ENCODE data around the gene LIN28A.

The LIN28A gene

GRCh38 chr1:26388791-26389445 lies 21.7 kb upstream of the LIN28A start:
- DNase-seq: no peak

GRCh38 chr1:26389604-26390247 lies 20.9 kb upstream of the LIN28A start:
- DNase-seq: no peak

GRCh38 chr1:26391450-26391849 lies 19.2 kb upstream of the LIN28A start:
- DNase-seq: peak in 1 of 2 experiments; percentile 7

DNA sequence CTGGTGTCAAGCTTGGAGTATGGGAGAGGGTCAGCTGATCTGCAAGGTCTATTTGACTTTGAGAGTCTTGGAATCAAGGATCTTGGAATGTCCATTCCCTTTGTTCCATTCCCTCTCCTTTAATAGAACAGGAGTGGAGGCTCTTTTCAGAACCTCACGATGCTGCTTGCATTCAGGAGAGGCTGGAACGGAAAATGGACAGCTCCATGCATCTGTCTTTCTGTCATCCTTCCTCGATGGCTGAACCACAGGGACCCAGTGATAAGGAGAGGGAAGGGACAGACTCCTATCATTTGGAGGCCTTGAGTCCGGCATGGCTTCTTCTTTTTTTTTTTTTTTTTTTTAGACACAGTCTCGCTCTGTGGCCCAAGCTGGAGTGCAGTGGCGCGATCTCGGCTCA lies 14.9 kb upstream of the LIN28A start:
- DNase-seq: no peak

DNA sequence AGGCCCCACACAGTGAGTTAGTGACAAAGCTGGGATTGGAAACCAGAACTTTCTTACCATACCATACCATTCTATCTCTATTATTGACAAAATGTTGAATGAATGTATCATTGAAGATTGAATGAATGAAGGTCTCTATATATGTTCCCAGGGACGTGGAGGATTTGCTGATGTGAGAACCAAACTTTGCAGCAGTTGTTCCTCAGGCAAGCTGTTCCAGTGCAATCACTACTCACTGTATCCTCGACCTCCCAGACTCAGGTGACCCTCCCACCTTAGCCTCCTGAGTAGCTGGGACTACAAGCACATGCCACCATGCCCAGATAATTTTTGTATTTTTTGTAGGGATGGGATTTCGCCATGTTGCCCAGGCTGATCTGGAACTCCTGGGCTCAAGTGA lies 11.6 kb upstream of the LIN28A start:
- DNase-seq: no peak

- DNase-seq: no peak
These were observed 8.7 kb upstream of the LIN28A start for GRCh38 chr1:26401891-26402290.

GRCh38 chr1:26403656-26404055 lies 7.0 kb upstream of the LIN28A start:
- DNase-seq: no peak

- no peak for DNase-seq
These were observed 6.0 kb upstream of the LIN28A start for GRCh38 chr1:26404641-26405040.

- peak in 1 of 2 experiments; percentile 15 for DNase-seq
These were observed 5.2 kb upstream of the LIN28A start for GRCh38 chr1:26405281-26405915.

DNA sequence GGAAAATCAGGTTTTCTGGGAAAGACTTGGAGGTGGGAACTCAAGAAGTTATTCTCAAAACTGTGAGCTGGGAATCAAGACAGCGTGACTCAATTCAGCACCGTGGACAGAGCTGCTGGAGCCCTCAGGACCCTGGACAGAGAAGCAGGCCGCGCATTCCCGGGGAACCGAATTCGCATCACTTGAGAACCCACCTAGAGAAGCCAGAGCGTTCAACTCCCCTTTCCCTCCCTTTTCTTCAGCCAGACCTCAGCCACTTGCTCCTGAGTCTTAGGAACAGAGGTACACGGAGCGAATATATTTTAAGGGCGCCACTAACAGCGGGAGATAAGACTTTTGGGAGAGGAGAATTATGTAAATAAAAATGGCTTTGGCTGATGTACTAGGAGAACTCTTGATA lies 2.0 kb upstream of the LIN28A start:
- no peak for DNase-seq

GRCh38 chr1:26409191-26409807 lies 1.3 kb upstream of the LIN28A start:
- no peak for DNase-seq

DNA sequence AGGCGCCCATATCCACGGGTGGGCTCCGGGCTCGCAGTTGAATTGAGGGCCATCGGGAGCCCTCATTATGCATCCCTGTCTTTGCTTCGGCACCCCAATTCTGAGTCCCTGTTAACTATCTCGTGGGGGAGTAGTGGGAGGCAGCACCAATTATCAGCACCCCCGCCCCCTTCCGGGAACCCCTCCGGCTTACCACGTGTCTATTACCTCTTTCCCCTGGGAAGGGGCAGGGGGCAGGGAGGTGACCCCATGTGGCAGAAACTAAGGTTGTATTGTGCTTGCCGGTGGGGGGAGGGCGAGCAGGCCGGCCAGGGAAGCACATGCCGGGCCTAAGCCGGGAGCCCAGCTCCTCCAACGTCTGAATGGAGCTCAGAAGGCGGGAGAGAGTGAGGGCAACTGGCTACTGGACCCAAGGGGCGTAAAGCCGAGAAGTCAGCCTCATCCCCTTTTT lies 1.0 kb downstream of the LIN28A start:
- no peak for DNase-seq

DNA sequence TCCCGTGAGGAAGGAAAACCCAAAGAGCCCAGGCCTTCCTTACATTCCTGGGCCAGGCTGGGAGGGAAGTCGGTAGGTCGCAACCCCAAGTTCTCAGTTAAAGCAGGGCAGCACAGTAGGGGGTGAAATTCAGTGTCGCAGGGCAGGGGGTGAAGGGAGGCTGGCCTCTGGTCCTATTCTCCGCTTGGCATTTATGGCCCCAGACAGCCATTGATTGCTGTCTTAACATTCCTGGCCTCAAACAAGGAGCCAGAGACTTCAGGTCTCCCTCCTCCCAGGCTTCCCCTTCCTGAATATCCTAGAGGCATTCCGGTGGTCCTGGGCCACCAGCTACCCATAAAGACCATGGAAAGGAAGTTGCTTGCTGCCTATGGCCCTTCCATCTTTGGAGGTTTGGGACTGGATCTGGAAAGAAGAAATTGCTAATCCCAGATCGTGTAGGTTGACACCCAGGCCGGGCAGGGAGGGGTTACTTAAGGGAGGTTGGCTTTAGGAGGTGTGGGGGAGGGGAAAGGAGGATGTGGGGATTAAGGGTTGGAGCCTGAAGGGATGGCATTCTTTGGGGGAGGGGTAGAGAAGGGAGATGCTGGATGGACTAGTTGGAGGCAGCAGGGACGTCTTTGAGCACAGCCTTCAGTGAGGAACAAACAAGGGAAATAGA lies 1.7 kb downstream of the LIN28A start:
- no peak for DNase-seq

DNA sequence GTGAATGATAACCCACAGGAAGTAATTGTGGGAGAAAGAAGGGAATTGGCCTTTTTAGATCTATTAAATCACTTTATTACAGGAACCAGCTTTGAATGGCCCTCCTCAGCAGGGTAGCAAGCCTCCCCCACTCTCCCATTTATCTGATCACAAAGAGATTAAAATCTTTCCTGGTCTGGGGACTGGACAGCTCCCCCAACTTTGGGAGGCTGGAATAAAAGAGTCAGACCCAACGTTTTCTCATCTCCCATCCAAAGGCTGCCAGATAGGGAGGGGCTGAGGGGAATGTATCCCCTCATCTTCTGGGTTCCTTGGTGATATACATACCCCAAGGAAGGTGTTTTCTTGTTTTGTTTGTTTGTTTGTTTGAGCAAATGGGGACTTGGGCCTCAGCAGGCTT lies 2.4 kb downstream of the LIN28A start:
- no peak for DNase-seq

- DNase-seq: peak; percentile 63 to 79
These were observed 6.6 kb downstream of the LIN28A start for GRCh38 chr1:26417111-26417759.

DNA sequence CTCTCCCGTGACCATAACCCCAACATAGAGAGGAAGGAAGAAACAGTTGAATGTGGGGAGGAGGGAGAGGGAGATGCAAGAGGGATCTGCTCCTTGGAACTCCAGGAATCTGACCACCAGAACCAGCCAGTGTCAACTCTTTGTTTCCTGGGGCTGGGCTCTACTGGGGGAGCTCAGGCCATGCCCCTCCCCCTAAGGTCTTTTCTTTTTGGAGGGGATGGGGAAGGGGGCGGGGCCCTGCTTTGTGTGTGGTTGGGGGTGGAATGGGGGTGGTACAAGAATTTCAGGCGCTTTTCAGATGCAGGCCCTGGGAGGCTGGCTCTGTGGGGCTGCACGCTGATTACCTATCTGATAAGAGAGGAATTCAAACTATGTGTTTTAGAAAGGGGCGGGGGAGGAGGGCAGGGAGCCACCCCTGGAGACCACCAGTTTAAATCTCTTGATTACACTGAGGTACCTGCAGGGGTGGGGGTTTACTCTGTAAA lies 8.3 kb downstream of the LIN28A start:
- no peak for DNase-seq

GRCh38 chr1:26419494-26419893 lies 8.9 kb downstream of the LIN28A start:
- DNase-seq: peak; percentile 83 to 85

DNA sequence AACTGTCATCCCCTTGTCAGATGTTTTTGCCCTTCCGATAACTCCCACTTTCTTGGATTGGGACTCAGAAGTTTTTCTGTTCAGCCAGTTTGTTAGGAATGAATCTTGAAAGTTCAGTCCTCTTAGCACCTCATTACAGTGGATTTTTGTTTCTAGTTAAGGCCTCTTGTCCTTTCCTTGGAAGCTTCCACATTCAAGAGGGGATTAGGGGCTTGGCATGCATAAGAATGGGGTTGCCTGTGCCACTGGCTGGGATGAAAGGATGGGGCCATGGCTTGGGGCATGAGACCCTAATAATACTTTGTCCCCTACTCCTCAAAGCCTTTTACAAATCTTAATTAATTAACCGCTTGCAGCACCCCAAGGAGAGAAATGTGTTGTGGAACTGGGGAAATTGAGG lies 19.1 kb downstream of the LIN28A start:
- peak in 1 of 2 experiments; percentile 9 for DNase-seq

DNA sequence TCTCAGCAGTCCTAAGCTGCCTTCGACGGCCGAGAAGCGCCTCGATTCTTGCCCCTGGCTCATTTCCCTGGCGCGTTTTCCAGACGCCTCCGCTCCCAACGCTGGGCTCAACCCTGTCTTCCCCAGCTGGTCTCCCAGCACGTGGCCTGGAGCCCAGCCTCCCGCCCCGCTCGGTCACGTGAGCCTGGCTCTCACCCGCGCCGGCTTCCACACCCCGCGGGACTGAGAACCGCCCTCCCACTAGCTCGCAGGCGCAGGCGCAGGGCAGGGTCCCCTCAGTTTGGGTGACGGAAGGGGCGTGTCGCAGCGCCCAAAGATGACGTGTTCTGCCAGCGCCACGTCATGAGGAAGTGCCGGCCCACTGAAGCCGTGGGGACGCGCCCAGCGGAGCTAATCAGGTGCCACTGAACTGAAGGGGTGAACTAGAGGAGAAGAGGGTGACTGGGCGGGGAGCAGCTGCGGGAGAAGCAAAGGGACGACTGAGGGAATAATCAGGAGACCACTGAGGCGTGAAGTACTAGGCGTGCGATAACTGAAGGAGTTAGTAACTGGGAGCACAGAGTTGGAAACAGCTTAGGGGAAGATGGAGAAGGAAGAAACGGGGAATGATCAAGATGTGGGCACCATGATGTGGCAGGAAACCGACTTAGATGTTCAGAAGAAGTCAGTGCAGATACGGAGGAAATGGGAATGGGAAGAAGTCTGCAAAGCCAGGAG lies 21.5 kb downstream of the LIN28A start, which contains the start of gene DHDDS:
Gene DHDDS, plus strand, starts transcription at position 343 of the 717 bp plus-strand sequence. CDS start 625 bp downstream, outside the sequence.
- peak; percentile 94 to 97 for DNase-seq

DNA sequence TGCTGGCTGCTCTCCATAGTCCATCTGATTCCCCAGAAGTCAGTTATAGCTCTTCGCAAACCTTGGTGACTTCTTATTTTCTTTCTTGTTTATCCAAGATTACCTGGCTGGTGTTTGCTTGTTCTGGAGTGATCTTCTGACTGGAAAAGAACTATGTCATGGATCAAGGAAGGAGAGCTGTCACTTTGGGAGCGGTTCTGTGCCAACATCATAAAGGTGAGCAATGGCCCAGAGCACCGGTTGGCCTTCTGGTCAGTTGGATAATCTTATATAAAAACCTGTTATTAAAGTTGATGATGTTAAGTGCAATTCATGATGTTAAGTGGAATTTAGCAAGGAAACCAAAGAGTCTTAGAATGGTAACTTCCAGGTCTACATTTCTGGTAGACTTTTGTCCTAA lies 22.2 kb downstream of the LIN28A start:
- no peak for DNase-seq

DNA sequence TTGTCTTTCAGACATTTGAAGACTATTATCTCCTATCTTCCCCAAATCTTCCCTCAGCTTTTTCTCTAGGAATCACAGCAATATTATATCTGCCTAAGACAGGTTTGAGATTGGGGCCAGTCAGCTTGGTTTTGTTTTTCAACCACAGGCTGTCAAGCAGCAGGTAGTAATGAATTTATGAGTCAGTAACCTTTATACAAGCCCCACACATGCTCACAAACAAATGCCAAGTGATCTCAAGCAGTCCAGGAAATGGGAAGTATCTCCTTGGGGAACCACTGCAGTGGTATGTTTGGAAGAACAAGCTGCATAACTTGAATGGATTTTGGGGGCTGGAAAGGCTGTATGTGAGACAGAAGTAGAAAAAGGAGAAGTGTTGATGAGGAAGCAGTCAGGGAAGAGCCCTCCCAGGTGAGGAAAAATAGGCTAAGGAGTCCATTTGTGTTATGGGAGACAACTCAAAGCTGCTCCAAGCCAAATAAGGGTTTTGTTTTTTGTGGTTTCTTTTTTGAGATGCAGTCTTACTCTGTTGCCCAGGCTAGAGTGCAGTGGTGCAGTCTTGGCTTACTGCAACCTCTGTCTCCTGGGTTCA lies 23.6 kb downstream of the LIN28A start:
- no peak for DNase-seq
